BLaER1 treated with 17β-estradiol and CSF1 and Interleukin-3, amounts not matched to agents 10 nM and 100 nM (cell line): ENCODE data around the gene CEBPG.

Experiments used
- H3K27ac ChIP-seq, 11 experiments: shearing (Covaris generic); formaldehyde crosslinking; 2 replicates each; pipeline ENCODE4 v1.8.1; 2022
- H3K27me3 ChIP-seq, 11 experiments: shearing (Covaris generic); formaldehyde crosslinking; 2 replicates each; pipeline ENCODE4 v1.8.1; 2022
- H3K36me3 ChIP-seq, 11 experiments: shearing (Covaris generic); formaldehyde crosslinking; 2 replicates each; pipeline ENCODE4 v1.8.1; 2022
- H3K4me1 ChIP-seq, 10 experiments: shearing (Covaris generic); formaldehyde crosslinking; 2 replicates each; pipeline ENCODE4 v1.8.1; 2022
- H3K4me2 ChIP-seq, 11 experiments: shearing (Covaris generic); formaldehyde crosslinking; 2 replicates each; pipeline ENCODE4 v1.8.1; 2022
- H3K4me3 ChIP-seq, 10 experiments: shearing (Covaris generic); formaldehyde crosslinking; 2 replicates each; pipeline ENCODE4 v1.8.1; 2022
- H3K9ac ChIP-seq, 11 experiments: shearing (Covaris generic); formaldehyde crosslinking; 2 replicates each; pipeline ENCODE4 v1.8.1; 2022
- H3K9me3 ChIP-seq, 11 experiments: shearing (Covaris generic); formaldehyde crosslinking; replicated peaks in 1 of 11; 2 replicates each; pipeline ENCODE4 v1.8.1; 2022
- H4K20me1 ChIP-seq, 11 experiments: shearing (Covaris generic); formaldehyde crosslinking; 2 replicates each; pipeline ENCODE4 v1.8.1; 2022
- Cebpa-rat ChIP-seq, 11 experiments: shearing (Covaris generic); IDR thresholded peaks; 2 replicates each; pipeline ENCODE4 v1.8.1; 2022

CEBPG gene

GRCh38 chr19:33389421-33390100 lies 16.1 kb downstream of the CEBPG start:
- Histone ChIP-seq H3K27ac (peak overlapping the region in 8 of 11 experiments; percentile 1 to 36 (median 24); a peak in 10 of 22 replicates), H3K4me3 (no peak overlapping the region), H3K9ac (peak overlapping the region in 9 of 11 experiments; percentile 4 to 62 (median 39); a peak in 11 of 22 replicates), H4K20me1 (peaks cover 63 to 99% (median 90%) of the 10 kb centered on the region in 11 experiments), H3K27me3 (no peaks in the 10 kb centered on the region), H3K4me1 (peaks cover 42 to 86% (median 62%) of the 10 kb centered on the region in 10 experiments), H3K36me3 (peaks cover 25 to 55% (median 35%) of the 10 kb centered on the region in 11 experiments), H3K4me2 (peak overlapping the region; percentile 9 to 82 (median 71); a peak in 20 of 22 replicates), H3K9me3 (no peaks in the 10 kb centered on the region)
- no peak for TF ChIP-seq Cebpa-rat (IDR thresholded peaks at IDR 0.05)

DNA sequence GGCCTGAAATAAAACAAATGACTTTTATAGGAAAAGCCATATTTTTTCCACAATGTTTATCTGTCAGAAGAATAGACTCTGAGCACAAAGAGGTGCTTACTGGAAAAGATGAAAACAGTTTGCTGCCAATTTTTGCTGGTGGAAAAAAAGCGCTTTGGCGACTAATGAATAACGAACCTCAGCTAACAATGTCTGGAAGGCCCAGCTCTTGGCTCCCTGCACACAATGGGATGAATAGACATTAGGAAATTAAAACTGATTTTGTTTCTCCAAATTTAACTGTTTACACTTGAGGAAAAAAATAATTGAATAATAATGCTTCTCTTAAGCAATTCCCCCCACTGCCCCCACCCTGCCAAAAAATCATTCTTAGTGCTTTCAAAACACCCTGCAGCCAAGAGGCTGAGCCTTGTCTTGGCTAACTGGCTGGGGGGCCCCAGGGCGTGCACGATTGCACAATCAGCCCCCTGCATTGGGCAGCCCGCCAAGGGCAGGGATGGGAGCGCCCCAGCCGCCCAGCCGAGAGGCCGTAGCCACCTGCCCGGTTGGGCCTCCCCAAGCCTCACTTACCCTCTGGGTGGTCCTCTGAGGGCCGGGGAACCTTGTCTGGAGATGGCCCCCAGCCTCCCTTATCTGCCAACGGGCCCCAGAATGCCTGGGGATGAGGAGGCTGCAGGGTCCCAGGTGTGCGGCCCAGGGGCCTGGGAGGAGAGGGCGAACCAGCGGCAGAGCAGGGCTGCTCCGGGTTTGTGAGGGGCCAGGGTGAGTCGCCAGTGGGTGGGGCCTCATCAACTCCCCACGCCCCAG lies 16.8 kb downstream of the CEBPG start:
- peaks cover 55 to 99% (median 87%) of the 10 kb centered on the region in 11 experiments for H4K20me1 ChIP-seq
- peak overlapping the region in 3 of 11 experiments; percentile 17 to 36 (median 32); a peak in 4 of 22 replicates for H3K27ac ChIP-seq

GRCh38 chr19:33390908-33391630 lies 17.6 kb downstream of the CEBPG start:
- Histone ChIP-seq H3K9ac (peak overlapping the region in 1 of 11 experiments; percentile 5; a peak in 1 of 22 replicates), H3K27me3 (no peaks in the 10 kb centered on the region), H3K4me2 (peak overlapping the region in 3 of 11 experiments; percentile 58 to 73 (median 67); a peak in 4 of 22 replicates), H3K4me1 (peaks cover 57 to 92% (median 73%) of the 10 kb centered on the region in 10 experiments), H3K27ac (peak overlapping the region in 2 of 11 experiments; percentile 7 to 23; a peak in 1 of 22 replicates), H3K36me3 (peaks cover 14 to 40% (median 22%) of the 10 kb centered on the region in 11 experiments), H3K9me3 (no peaks in the 10 kb centered on the region), H4K20me1 (peaks cover 48 to 99% (median 79%) of the 10 kb centered on the region in 11 experiments), H3K4me3 (no peak overlapping the region)
- TF ChIP-seq Cebpa-rat (IDR thresholded peaks at IDR 0.05): no peak

More for the DNA sequence above, 16.8 kb downstream of the CEBPG start:
- Histone ChIP-seq H3K4me2 (peak overlapping the region in 9 of 11 experiments; percentile 9 to 82 (median 67); a peak in 17 of 22 replicates), H3K9me3 (no peaks in the 10 kb centered on the region), H3K36me3 (peaks cover 21 to 48% (median 28%) of the 10 kb centered on the region in 11 experiments), H3K4me1 (peaks cover 49 to 90% (median 69%) of the 10 kb centered on the region in 10 experiments), H3K27me3 (no peaks in the 10 kb centered on the region), H3K4me3 (no peak overlapping the region), H3K9ac (peak overlapping the region in 4 of 11 experiments; percentile 28 to 55 (median 34); a peak in 2 of 22 replicates)
- peak in 1 of 11 experiments; percentile 58; a peak in 2 of 22 replicates for TF ChIP-seq Cebpa-rat (IDR thresholded peaks at IDR 0.05)

DNA sequence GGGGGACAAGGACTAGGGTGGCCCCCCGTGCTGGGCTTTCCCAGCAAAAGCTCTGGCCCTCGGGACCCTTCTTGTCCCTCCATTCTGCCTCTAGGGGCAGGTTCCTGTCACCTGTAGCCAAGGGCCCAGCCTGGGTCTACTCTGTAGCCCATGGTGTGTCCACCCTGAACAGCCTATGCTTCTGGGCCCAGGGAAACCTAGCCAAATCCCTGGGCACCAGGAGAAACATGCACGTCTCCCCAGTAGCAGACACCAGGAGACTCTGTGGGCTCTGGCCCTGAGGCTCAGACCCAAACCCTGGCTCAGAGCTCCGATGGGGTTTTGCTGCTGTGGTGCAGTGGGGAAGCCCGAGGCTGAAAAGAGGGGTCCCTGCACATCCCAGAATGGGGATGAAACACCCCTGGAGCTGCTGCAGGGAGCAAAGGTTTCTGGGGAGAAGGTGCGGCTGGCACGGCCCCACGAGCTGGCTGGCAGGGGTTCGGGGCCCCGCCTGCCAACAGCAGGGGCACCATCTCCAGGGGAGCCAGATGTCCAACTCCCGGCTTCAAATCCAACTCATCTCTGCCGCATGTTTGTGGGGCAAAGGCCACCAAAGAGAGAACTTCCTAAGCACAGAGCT lies 18.2 kb downstream of the CEBPG start:
- peaks cover 41 to 97% (median 73%) of the 10 kb centered on the region in 11 experiments; a peak in 21 of 22 replicates for H4K20me1 ChIP-seq
- H3K27me3 ChIP-seq: no peaks in the 10 kb centered on the region
- no peak overlapping the region for H3K4me2 ChIP-seq
- H3K27ac ChIP-seq: peak overlapping the region in 2 of 11 experiments; percentile 7 to 48; a peak in 3 of 22 replicates
- peaks cover 61 to 95% (median 73%) of the 10 kb centered on the region in 10 experiments for H3K4me1 ChIP-seq
- H3K36me3 ChIP-seq: peaks cover 8 to 33% (median 15%) of the 10 kb centered on the region in 11 experiments; a peak in 21 of 22 replicates
- no peak for TF ChIP-seq Cebpa-rat (IDR thresholded peaks at IDR 0.05)
- no peaks in the 10 kb centered on the region for H3K9me3 ChIP-seq
- no peak overlapping the region for H3K4me3 ChIP-seq
- no peak overlapping the region for H3K9ac ChIP-seq

GRCh38 chr19:33392341-33393285 lies 19.1 kb downstream of the CEBPG start:
- Histone ChIP-seq H4K20me1 (peaks cover 32 to 97% (median 65%) of the 10 kb centered on the region in 11 experiments; a peak in 21 of 22 replicates), H3K36me3 (peaks cover 0 to 25% (median 6%) of the 10 kb centered on the region in 11 experiments; a peak in 16 of 22 replicates), H3K27ac (peak overlapping the region in 3 of 11 experiments; percentile 2 to 48 (median 7); a peak in 4 of 22 replicates), H3K27me3 (no peaks in the 10 kb centered on the region), H3K4me3 (no peak overlapping the region), H3K4me2 (no peak overlapping the region), H3K9ac (no peak overlapping the region; a peak in 1 of 22 replicates), H3K9me3 (no peaks in the 10 kb centered on the region), H3K4me1 (peaks cover 67 to 96% (median 73%) of the 10 kb centered on the region in 10 experiments)
- no peak for TF ChIP-seq Cebpa-rat (IDR thresholded peaks at IDR 0.05)

DNA sequence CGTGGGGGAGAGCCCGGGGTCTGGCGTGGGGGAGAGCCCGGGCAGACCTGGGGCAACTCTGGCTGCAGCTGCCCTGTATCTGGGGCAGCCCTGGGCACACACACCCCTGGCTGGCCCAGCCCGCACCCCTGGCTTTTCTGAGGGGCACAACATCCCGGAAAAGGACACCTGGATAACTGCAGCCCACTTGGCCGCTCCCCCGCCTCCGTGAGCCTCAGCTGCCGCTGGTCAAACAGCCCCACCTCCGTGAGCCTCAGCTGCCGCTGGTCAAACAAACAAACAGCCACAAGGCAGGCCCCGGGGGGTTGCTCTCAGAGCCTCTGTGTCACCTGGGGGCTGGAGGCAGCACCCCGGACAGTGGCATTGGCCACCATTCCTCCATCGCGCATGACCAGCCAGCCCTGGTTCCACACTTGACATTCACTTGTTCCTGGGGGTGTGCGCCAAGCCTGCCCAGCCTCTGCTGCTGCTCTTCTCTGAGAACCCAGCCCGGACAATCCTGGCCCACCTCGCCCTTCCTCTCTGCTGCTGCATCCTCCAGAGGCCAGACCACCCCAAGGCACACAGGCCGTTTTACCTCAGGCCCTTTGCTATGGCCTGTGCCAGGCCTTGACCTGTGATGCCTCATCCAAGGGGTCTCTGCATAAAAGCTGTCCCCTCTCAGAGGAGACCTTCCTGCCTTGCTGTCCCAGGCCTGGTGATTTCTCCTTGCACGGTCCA lies 19.9 kb downstream of the CEBPG start:
- H3K4me1 ChIP-seq: peaks cover 59 to 88% (median 67%) of the 10 kb centered on the region in 10 experiments
- H3K9ac ChIP-seq: peak overlapping the region in 5 of 11 experiments; percentile 48 to 62 (median 51); a peak in 7 of 22 replicates
- peak overlapping the region in 4 of 11 experiments; percentile 41 to 72 (median 56); a peak in 7 of 22 replicates for H3K27ac ChIP-seq
- peaks cover 24 to 97% (median 61%) of the 10 kb centered on the region in 11 experiments; a peak in 21 of 22 replicates for H4K20me1 ChIP-seq
- H3K36me3 ChIP-seq: peaks cover 0 to 16% (median 0%) of the 10 kb centered on the region in 11 experiments; a peak in 10 of 22 replicates
- no peaks in the 10 kb centered on the region for H3K27me3 ChIP-seq
- H3K4me2 ChIP-seq: peak overlapping the region in 5 of 11 experiments; percentile 62 to 81 (median 73); a peak in 10 of 22 replicates
- H3K9me3 ChIP-seq: no peaks in the 10 kb centered on the region
- H3K4me3 ChIP-seq: no peak overlapping the region
- no peak for TF ChIP-seq Cebpa-rat (IDR thresholded peaks at IDR 0.05)
